Lung (tissue), 12 donors: Measurements from ENCODE around the gene ZNF750. TPM values are rescaled to one million over a fixed set of nuclear protein-coding genes. Genes with fewer than 3 reads are reported as not detected.
A peak's percentile ranks its signal among the peaks of the same experiment; 100 is the strongest.

ENCODE experiments used
- ATAC-seq: fragments of 200-7000 bp; cut with Tn5 transposase; one replicate; pipeline ENCODE4 v1.9.1; 2020; ENCODE audit warnings: moderate number of reproducible peaks; ENCODE audit not compliant: insufficient read depth, low FRiP score
- DNase-seq, 3 donors: peaks; one replicate each; pipeline ENCODE4 v3.0.0-alpha.2; 2013 to 2017
- H3K27ac ChIP-seq, 2 donors: one replicate each; pipeline ENCODE4 v1.5.1; 2013; ENCODE audit warnings: mild to moderate bottlenecking in 2 of 2, moderate library complexity in 2 of 2, control low read depth in 1 of 2, inconsistent platforms in 1 of 2, low read depth in 1 of 2, low read length in 1 of 2
- H3K27me3 ChIP-seq, 3 donors: one replicate each; pipeline ENCODE4 v1.5.1; 2013; ENCODE audit warnings: low read length in 2 of 3; ENCODE audit not compliant: control insufficient read depth in 3 of 3, insufficient read depth in 3 of 3
- H3K36me3 ChIP-seq, 4 donors: one replicate each; pipeline ENCODE4 v1.5.1; 2013; ENCODE audit warnings: low read length in 4 of 4, mild to moderate bottlenecking in 1 of 4, moderate library complexity in 1 of 4; ENCODE audit not compliant: control insufficient read depth in 4 of 4, insufficient read depth in 4 of 4
- H3K4me1 ChIP-seq, 5 donors: one replicate each; pipeline ENCODE4 v1.5.1; 2013; ENCODE audit warnings: low read length in 5 of 5, mild to moderate bottlenecking in 2 of 5, moderate library complexity in 1 of 5; ENCODE audit not compliant: control insufficient read depth in 5 of 5, insufficient read depth in 5 of 5
- H3K4me3 ChIP-seq: one replicate; pipeline ENCODE4 v1.5.1; 2013; ENCODE audit warnings: mild to moderate bottlenecking, control low read depth, moderate library complexity
- H3K9ac ChIP-seq, 2 donors: one replicate each; pipeline ENCODE4 v1.5.1; 2013; ENCODE audit warnings: low read length in 2 of 2, control low read depth in 1 of 2; ENCODE audit not compliant: insufficient read depth in 1 of 2
- H3K9me3 ChIP-seq, 4 donors: one replicate each; pipeline ENCODE4 v1.5.1; 2013; ENCODE audit warnings: low read length in 3 of 4, mild to moderate bottlenecking in 1 of 4, moderate library complexity in 1 of 4; ENCODE audit not compliant: control insufficient read depth in 4 of 4, insufficient read depth in 3 of 4
- CTCF ChIP-seq: IDR thresholded peaks from 2 replicates; pipeline ENCODE4 v1.5.1; 2012; ENCODE audit warnings: mild to moderate bottlenecking; ENCODE audit errors: control extremely low read depth, extremely low read depth
- WGBS, 2 donors: extraction: QIAGEN DNeasy Blood & Tissue Kit; methylation state at CpG; one replicate each; pipeline ENCODE4 v1.1.7; 2013; 5-methylcytosine and 5-hydroxymethylcytosine counted together
- polyA plus RNA-seq, 2 donors: library from polyadenylated mRNA; stranded (reverse); fragments of 200-250 nt; gene quantifications; one replicate each; pipeline ENCODE4 v1.2.1, GENCODE V29; 2013
- total RNA-seq, 2 donors: library from RNA; depleted of rRNA in 1 of 2; stranded (reverse); fragments of >200 nt in 1 of 2; gene quantifications; one replicate each; pipeline ENCODE4 v1.2.1, GENCODE V29; 2014 to 2021
- donor health status: control.
- donor health status: control.
- donor health status: Bipolar disorder and iron deficiency.
- donor health status: healthy.
- donor health status: DM: yes; HTN: yes; CAD: no.

Gene ZNF750
- total and polyA plus RNA-seq, 4 donors: 1.3 to 4.4 (median 1.9) TPM

DNA sequence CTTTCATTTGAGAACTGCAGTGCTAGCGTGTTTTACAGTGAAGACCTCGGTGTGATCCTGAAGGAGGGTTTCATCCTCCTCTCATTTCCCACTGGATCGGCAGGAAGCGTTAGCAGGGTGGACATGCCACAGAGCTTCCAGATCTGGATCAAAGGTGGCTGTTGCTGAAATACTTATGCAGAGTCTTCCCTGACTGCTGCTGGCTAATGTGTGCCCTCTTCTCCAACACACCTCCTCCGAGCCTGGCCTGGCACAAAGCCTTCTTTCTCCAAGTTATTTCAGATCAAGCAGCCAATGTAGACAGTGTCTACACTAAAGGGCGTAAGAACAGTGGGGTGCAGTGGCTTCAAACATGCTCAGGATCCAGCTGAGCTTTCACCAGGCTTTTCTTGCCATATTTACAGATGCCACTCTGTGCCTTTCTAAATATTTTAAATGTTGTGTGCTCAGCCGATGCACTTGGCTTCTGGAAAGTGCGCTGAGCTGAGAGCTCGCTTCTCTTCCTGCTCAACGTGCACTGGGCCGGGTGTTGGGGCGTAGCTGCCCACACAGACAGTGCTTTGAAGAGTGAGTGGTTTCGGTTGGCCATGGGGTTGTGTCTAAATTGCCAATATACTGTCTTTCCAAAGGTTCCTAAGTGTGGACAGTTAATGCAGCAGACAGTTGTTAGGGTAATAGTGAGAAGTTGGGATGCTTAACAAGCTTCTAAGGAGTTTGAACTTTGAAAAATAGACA lies 2.1 kb downstream of the ZNF750 start:
- DNase-seq (peak in 1 of 3 donors; percentile 35), ATAC-seq (peak; percentile 7)
- H3K27ac ChIP-seq: peak overlapping the region in 1 of 2 donors; percentile 87
- peak overlapping the region in 1 of 2 donors; percentile 30 for H3K9ac ChIP-seq
- H3K4me3 ChIP-seq: no peak overlapping the region
- H3K4me1 ChIP-seq: peaks cover 0 to 27% (median 9%) of the 10 kb centered on the region in 5 donors
- H3K27me3 ChIP-seq: no peaks in the 10 kb centered on the region
- no peaks in the 10 kb centered on the region for H3K9me3 ChIP-seq
- 62 to 75% methylated on average over 13 of the region's 13 CpGs for WGBS, 2 donors
- TF ChIP-seq CTCF: no peak
- peaks cover 0 to 3% (median 0%) of the 10 kb centered on the region in 4 donors for H3K36me3 ChIP-seq

DNA sequence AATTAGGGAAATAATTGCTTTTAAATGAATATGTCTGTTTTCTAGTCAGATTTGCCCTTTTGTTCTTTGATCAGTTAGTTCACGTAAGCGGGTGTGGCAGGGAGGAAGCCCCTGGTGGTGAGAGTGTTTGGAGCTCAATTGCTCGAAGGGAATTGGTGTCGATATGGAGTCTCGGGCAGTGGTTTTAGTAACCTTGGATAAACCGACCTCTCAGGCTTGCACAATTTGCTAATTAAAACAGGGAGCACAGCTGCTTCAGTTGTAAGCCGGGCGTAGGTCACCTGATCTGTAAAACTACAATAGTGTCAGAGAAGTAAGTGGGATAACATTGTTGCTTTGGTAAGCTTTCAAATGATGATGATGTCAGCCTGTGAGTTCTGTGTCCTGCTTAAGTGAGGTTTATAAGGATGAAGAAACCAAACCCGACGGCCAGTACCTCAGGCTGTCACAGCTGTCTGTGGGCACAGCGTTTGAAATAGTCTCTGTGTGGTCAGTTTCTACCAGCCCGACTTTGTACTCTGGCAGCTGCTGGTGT lies 2.9 kb downstream of the ZNF750 start:
- Histone ChIP-seq H3K27ac (no peak overlapping the region), H3K4me3 (no peak overlapping the region), H3K36me3 (peaks cover 0 to 3% (median 0%) of the 10 kb centered on the region in 4 donors), H3K9ac (no peak overlapping the region), H3K4me1 (peaks cover 0 to 27% (median 9%) of the 10 kb centered on the region in 5 donors), H3K27me3 (no peaks in the 10 kb centered on the region), H3K9me3 (no peaks in the 10 kb centered on the region)
- WGBS, 2 donors: 60 to 62% methylated on average over 12 of the region's 12 CpGs
- ATAC-seq (no peak), DNase-seq (no peak)
- TF ChIP-seq CTCF: no peak

DNA sequence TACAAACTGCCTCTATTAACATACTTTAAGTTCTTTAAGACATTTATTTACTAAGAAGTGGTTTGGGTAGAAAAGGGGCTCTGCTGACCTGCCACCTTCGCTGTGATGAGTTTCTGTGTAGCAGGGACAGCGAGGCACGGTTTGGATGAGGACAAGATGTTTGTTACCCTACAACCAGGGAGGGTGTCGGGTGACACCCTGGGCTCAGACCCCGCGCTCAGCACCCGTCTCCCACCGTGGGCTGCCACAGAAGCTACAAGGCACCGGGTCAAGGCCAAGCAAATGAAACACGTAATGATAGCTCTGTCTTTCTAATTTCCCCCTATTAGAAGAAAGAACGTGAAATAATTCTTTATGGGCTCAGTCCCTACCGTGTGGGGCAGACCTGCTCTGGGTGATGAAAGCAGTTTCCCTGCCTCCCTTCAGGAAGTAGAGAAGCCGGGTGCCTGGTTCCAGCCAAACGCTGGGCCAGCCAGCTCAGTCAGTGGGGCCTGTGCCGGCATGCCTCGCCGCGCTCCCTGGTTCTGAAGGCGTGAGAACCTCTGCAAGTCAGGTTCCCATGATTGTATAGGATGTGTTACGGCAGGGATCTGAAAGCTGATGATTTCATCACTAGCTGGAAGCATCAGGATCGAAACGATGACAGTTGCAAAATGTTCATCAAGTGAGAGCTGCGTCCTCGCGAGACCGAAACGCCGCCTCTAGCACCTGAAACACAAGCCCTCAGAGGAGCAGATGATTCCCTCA lies 3.9 kb downstream of the ZNF750 start:
- Histone ChIP-seq H3K4me3 (no peak overlapping the region), H3K27me3 (no peaks in the 10 kb centered on the region), H3K9me3 (no peaks in the 10 kb centered on the region), H3K4me1 (peaks cover 0 to 27% (median 9%) of the 10 kb centered on the region in 5 donors), H3K36me3 (peaks cover 0 to 8% (median under 1%) of the 10 kb centered on the region in 4 donors), H3K27ac (no peak overlapping the region), H3K9ac (no peak overlapping the region)
- TF ChIP-seq CTCF: no peak
- WGBS, 2 donors: 89 to 92% methylated on average over 28 of the region's 28 CpGs
- ATAC-seq (no peak), DNase-seq (no peak)
